ENCODE data around the gene ZDHHC14. TPM values are rescaled to one million over a fixed set of nuclear protein-coding genes. Genes with fewer than 3 reads are reported as not detected.

The ZDHHC14 gene
- total and polyA plus RNA-seq, 7 donors = 2.5 to 14.6 (median 4.3) TPM

- Histone ChIP-seq H3K27me3 (ENCODE audit: insufficient read depth in 3 of 3, low read length in 2 of 3) (no peaks in the 10 kb centered on the region), H3K36me3 (ENCODE audit: insufficient read depth in 1 of 2, low read depth in 1 of 2) (peaks cover 0 to 11% of the 10 kb centered on the region in 2 donors), H3K4me1 (peaks cover 1% of the 10 kb centered on the region), H3K4me3 (no peak overlapping the region), H3K27ac (no peak overlapping the region), H3K9me3 (no peaks in the 10 kb centered on the region)
- ATAC-seq = no peak
- intact Hi-C loops (cut with DNase I) = loop anchor here in 1 of 2 donors (5.0 kb wide), 1 partner anchor 275 kb away; no protein-coding TSS in a partner anchor
- WGBS, 3 donors = 91 to 96% (median 94%) methylated on average over 14 to 16 of the region's 16 CpGs
- TF ChIP-seq CTCF (IDR thresholded peaks at IDR 0.05) = no peak
- DNase-seq = no peak
Observed at GRCh38 chr6:157592541-157592940, 211.6 kb downstream of the ZDHHC14 start.

- H3K27ac ChIP-seq = no peak overlapping the region
- ATAC-seq (no peak), DNase-seq (no peak)
- intact Hi-C loops (cut with DNase I) = loop anchor here in 1 of 2 donors (5.0 kb wide), 1 partner anchor 276 kb away; no protein-coding TSS in a partner anchor
- H3K36me3 ChIP-seq (ENCODE audit: insufficient read depth in 1 of 2, low read depth in 1 of 2) = peaks cover 0 to 11% of the 10 kb centered on the region in 2 donors
- no peaks in the 10 kb centered on the region for H3K9me3 ChIP-seq
- H3K4me1 ChIP-seq = peaks cover 3% of the 10 kb centered on the region
- no peak for TF ChIP-seq CTCF (IDR thresholded peaks at IDR 0.05)
- WGBS, 3 donors = 95% methylated on average over 21 of the region's 21 CpGs
- H3K27me3 ChIP-seq (ENCODE audit: insufficient read depth in 3 of 3, low read length in 2 of 3) = no peaks in the 10 kb centered on the region
- H3K4me3 ChIP-seq = no peak overlapping the region
Observed at GRCh38 chr6:157592980-157593379, 212.0 kb downstream of the ZDHHC14 start.

GRCh38 chr6:157593596-157593995 is 212.6 kb downstream of the ZDHHC14 start:
- peaks cover 3% of the 10 kb centered on the region for H3K4me1 ChIP-seq
- no peak overlapping the region for H3K4me3 ChIP-seq
- no peak for TF ChIP-seq CTCF (IDR thresholded peaks at IDR 0.05)
- no peaks in the 10 kb centered on the region for H3K27me3 ChIP-seq (ENCODE audit: insufficient read depth in 3 of 3, low read length in 2 of 3)
- H3K9me3 ChIP-seq = no peaks in the 10 kb centered on the region
- no peak for DNase-seq
- 84 to 89% (median 85%) methylated on average over 8 of the region's 8 CpGs for WGBS, 3 donors
- H3K36me3 ChIP-seq (ENCODE audit: insufficient read depth in 1 of 2, low read depth in 1 of 2) = peaks cover 0 to 11% of the 10 kb centered on the region in 2 donors
- intact Hi-C loops (cut with DNase I) = loop anchor here in 1 of 2 donors (5.0 kb wide), 1 partner anchor 276 kb away; no protein-coding TSS in a partner anchor
- H3K27ac ChIP-seq = no peak overlapping the region
- no peak for ATAC-seq

GRCh38 chr6:157594292-157594691 is 213.3 kb downstream of the ZDHHC14 start:
- Histone ChIP-seq H3K27me3 (ENCODE audit: insufficient read depth in 3 of 3, low read length in 2 of 3) (no peaks in the 10 kb centered on the region), H3K4me3 (no peak overlapping the region), H3K36me3 (ENCODE audit: insufficient read depth in 1 of 2, low read depth in 1 of 2) (peaks cover 0 to 13% of the 10 kb centered on the region in 2 donors), H3K4me1 (peaks cover 3% of the 10 kb centered on the region), H3K27ac (no peak overlapping the region), H3K9me3 (no peaks in the 10 kb centered on the region)
- intact Hi-C loops (cut with DNase I) = loop anchor here in 1 of 2 donors (5.0 kb wide), 1 partner anchor 277 kb away; no protein-coding TSS in a partner anchor
- DNase-seq (no peak), ATAC-seq (no peak)
- 89 to 92% (median 91%) methylated on average over 7 of the region's 7 CpGs for WGBS, 3 donors
- no peak for TF ChIP-seq CTCF (IDR thresholded peaks at IDR 0.05)

- no peak for TF ChIP-seq CTCF (IDR thresholded peaks at IDR 0.05)
- 91 to 95% (median 94%) methylated on average over 8 of the region's 8 CpGs for WGBS, 3 donors
- ATAC-seq = no peak
- Histone ChIP-seq H3K9me3 (no peaks in the 10 kb centered on the region), H3K4me3 (no peak overlapping the region), H3K27me3 (ENCODE audit: insufficient read depth in 3 of 3, low read length in 2 of 3) (no peaks in the 10 kb centered on the region), H3K4me1 (peaks cover 3% of the 10 kb centered on the region), H3K27ac (no peak overlapping the region), H3K36me3 (ENCODE audit: insufficient read depth in 1 of 2, low read depth in 1 of 2) (peaks cover 0 to 14% of the 10 kb centered on the region in 2 donors)
- intact Hi-C loops (cut with DNase I) = loop anchor here in 1 of 2 donors (2.0 kb wide), 1 partner anchor 281 kb away; no protein-coding TSS in a partner anchor
- no peak for DNase-seq
Observed at GRCh38 chr6:157595768-157596167, 214.8 kb downstream of the ZDHHC14 start.
